ENCODE data around the gene TLE2.

DNA sequence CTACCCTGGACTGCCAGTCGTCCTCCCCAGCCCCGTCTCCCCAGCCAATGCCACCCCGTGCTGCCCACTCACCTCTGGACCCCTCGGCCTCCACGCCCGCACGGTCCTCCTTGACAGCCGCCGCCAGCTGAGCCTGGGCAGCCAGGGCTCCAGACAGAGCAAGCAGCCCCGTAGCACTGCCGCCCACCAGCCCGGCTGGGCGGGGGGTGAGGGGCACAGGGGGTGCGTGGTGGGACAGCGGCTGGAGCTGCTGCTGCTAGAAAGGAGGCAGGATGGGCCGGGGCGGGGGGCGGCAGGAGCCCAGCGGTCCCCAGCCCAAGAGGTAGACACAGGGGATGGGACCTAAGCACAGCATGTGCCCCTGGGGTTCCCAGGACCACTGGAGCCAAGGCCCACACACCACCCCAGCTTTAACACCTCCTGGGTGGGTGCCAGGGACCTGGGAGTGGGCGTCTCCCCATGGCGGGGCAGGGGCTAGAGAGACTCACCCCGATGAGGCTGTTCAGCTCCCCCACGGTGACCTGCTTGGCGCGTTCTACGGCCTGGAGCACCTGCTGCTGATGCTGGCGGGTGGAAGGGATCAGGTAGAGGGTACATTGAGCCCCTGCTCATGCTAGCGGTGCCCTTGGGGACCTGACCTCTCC, 9.7 kb downstream of the TLE2 start:
- TF ChIP-seq CTCF (IDR thresholded peaks at IDR 0.05), result no peak
- TF ChIP-seq EZH2 (IDR thresholded peaks at IDR 0.05), result no peak

Data from neural progenitor cell (in vitro differentiated cells).